ENCODE results near the gene CAPN14. TPM values are rescaled to one million over a fixed set of nuclear protein-coding genes. Genes with fewer than 3 reads are reported as not detected.

CAPN14 gene
- total RNA-seq, 1 experiment from 2014 or later: 0.23 TPM

DNA sequence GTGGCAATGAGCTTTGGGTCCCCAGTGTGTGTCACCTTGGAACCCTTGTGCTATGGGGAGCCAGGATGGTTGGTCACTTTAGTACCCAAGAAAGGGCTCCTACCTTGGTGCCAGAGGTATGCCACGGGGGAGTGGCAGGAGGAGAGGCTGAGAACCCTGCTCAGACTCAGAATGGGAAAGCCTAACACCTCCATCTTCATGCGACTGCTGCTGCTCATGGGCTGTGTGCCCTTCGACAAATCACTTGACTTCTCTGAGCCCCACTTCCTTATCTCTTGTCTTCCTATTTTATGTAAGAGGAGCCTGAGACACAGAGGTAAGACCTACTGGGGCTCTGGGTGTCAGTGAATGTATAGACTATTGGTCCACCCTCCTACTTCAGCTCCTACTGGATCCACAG is 41.8 kb upstream of the CAPN14 start:
- no peak for DNase-seq
- ChIA-PET CTCF (no interaction called here), POLR2A (no interaction called here)
- Mint-ChIP-seq H3K4me3 (ENCODE audit: unreplicated experiment) (no peak overlapping the region), H3K36me3 (ENCODE audit: insufficient read depth, unreplicated experiment) (no peaks in the 10 kb centered on the region), H3K27me3 (ENCODE audit: insufficient read depth, unreplicated experiment) (no peaks in the 10 kb centered on the region), H3K4me1 (ENCODE audit: low read depth, unreplicated experiment) (no peaks in the 10 kb centered on the region), H3K9me3 (ENCODE audit: unreplicated experiment) (no peaks in the 10 kb centered on the region), H3K27ac (ENCODE audit: unreplicated experiment) (no peak overlapping the region)
- intact Hi-C loops (cut with micrococcal nuclease; ENCODE audit: unreplicated experiment): no loop called here
- H3K27me3 ChIP-seq (replicated peaks; ENCODE audit: control insufficient read depth, insufficient read depth, low read length): no peaks in the 10 kb centered on the region
- no TSS peak for BruUV-seq (replicated peaks)
- no peaks in the 10 kb centered on the region for H3K36me3 ChIP-seq (ENCODE audit: control insufficient read depth, insufficient read depth, low read length)
- TF ChIP-seq, protein P1, sequence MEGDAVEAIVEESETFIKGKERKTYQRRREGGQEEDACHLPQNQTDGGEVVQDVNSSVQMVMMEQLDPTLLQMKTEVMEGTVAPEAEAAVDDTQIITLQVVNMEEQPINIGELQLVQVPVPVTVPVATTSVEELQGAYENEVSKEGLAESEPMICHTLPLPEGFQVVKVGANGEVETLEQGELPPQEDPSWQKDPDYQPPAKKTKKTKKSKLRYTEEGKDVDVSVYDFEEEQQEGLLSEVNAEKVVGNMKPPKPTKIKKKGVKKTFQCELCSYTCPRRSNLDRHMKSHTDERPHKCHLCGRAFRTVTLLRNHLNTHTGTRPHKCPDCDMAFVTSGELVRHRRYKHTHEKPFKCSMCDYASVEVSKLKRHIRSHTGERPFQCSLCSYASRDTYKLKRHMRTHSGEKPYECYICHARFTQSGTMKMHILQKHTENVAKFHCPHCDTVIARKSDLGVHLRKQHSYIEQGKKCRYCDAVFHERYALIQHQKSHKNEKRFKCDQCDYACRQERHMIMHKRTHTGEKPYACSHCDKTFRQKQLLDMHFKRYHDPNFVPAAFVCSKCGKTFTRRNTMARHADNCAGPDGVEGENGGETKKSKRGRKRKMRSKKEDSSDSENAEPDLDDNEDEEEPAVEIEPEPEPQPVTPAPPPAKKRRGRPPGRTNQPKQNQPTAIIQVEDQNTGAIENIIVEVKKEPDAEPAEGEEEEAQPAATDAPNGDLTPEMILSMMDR (IDR thresholded peaks at IDR 0.05; ENCODE audit: insufficient read depth in 1 of 2, low read depth in 1 of 2, low read length in 1 of 2, severe bottlenecking in 1 of 2, unreplicated experiment in 1 of 2): no peak
- H3K4me3 ChIP-seq (ENCODE audit: low read depth, low read length): no peak overlapping the region
- H3K4me1 ChIP-seq: no peaks in the 10 kb centered on the region
- H3K9me3 ChIP-seq: peaks cover 2% of the 10 kb centered on the region; the same call in 1 of the 2 replicates

DNA sequence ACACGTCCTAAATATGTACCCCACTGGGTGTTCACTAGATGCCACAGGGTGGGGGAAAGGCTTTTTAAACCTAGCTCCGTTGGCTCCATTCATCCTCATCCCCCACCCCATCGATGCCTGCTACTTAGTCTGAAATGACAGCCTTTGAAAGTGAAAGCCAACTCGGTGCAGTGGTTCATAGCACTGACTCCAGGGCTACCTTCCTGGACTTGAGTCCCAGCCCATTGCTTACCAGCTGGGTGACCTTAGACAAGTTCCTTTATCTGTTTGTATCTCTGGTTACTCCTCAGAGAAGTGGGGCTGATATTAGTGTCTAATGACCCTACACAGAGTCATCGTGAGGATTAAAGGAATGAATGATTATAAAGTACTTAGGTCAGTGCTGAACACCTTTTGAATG is 41.0 kb upstream of the CAPN14 start:
- no peaks in the 10 kb centered on the region for H3K36me3 Mint-ChIP-seq (ENCODE audit: insufficient read depth, unreplicated experiment)
- no peak overlapping the region for H3K4me3 ChIP-seq (ENCODE audit: low read depth, low read length)
- H3K27me3 Mint-ChIP-seq (ENCODE audit: insufficient read depth, unreplicated experiment): no peaks in the 10 kb centered on the region
- no peaks in the 10 kb centered on the region for H3K36me3 ChIP-seq (ENCODE audit: control insufficient read depth, insufficient read depth, low read length)
- intact Hi-C loops (cut with micrococcal nuclease; ENCODE audit: unreplicated experiment): no loop called here
- no peak overlapping the region for H3K4me3 Mint-ChIP-seq (ENCODE audit: unreplicated experiment)
- DNase-seq: no peak
- H3K27me3 ChIP-seq (replicated peaks; ENCODE audit: control insufficient read depth, insufficient read depth, low read length): no peaks in the 10 kb centered on the region
- H3K4me1 Mint-ChIP-seq (ENCODE audit: low read depth, unreplicated experiment): no peaks in the 10 kb centered on the region
- CTCF ChIA-PET: no interaction called here
- POLR2A ChIA-PET: no interaction called here
- H3K9me3 ChIP-seq: peaks cover 2% of the 10 kb centered on the region; the same call in 1 of the 2 replicates
- TF ChIP-seq, protein P1 (IDR thresholded peaks at IDR 0.05; ENCODE audit: insufficient read depth in 1 of 2, low read depth in 1 of 2, low read length in 1 of 2, severe bottlenecking in 1 of 2, unreplicated experiment in 1 of 2): no peak
- H3K9me3 Mint-ChIP-seq (ENCODE audit: unreplicated experiment): no peaks in the 10 kb centered on the region
- H3K27ac Mint-ChIP-seq (ENCODE audit: unreplicated experiment): no peak overlapping the region
- no TSS peak for BruUV-seq (replicated peaks)
- no peaks in the 10 kb centered on the region for H3K4me1 ChIP-seq

- POLR2A ChIA-PET: no interaction called here
- Mint-ChIP-seq H3K4me3 (ENCODE audit: unreplicated experiment) (no peak overlapping the region), H3K27ac (ENCODE audit: unreplicated experiment) (no peak overlapping the region), H3K9me3 (ENCODE audit: unreplicated experiment) (no peaks in the 10 kb centered on the region), H3K36me3 (ENCODE audit: insufficient read depth, unreplicated experiment) (no peaks in the 10 kb centered on the region), H3K4me1 (ENCODE audit: low read depth, unreplicated experiment) (no peaks in the 10 kb centered on the region), H3K27me3 (ENCODE audit: insufficient read depth, unreplicated experiment) (no peaks in the 10 kb centered on the region)
- DNase-seq: no peak
- Histone ChIP-seq H3K9me3 (peaks cover 2% of the 10 kb centered on the region; the same call in 1 of the 2 replicates), H3K36me3 (ENCODE audit: control insufficient read depth, insufficient read depth, low read length) (no peaks in the 10 kb centered on the region), H3K4me3 (ENCODE audit: low read depth, low read length) (no peak overlapping the region), H3K27me3 (replicated peaks; ENCODE audit: control insufficient read depth, insufficient read depth, low read length) (no peaks in the 10 kb centered on the region), H3K4me1 (no peaks in the 10 kb centered on the region)
- no TSS peak for BruUV-seq (replicated peaks)
- TF ChIP-seq, protein P1 (IDR thresholded peaks at IDR 0.05; ENCODE audit: insufficient read depth in 1 of 2, low read depth in 1 of 2, low read length in 1 of 2, severe bottlenecking in 1 of 2, unreplicated experiment in 1 of 2): no peak
- intact Hi-C loops (cut with micrococcal nuclease; ENCODE audit: unreplicated experiment): no loop called here
- CTCF ChIA-PET: interaction anchor here (1.2 kb wide), 1 partner anchor 86 kb away, joined by 3 read pairs; no protein-coding TSS in a partner anchor
Observed at GRCh38 chr2:31256611-31257382, 39.5 kb upstream of the CAPN14 start.
